ENCODE measurements around the gene TTC23.
A peak's percentile ranks its signal among the peaks of the same experiment; 100 is the strongest.

The TTC23 gene

GRCh38 chr15:99249270-99249841 lies at the start of gene TTC23:
Gene TTC23 (minus strand): TSS chr15:99249581. CDS start chr15:99228712, 20,869 bp downstream.
- TF ChIP-seq CTCF (IDR thresholded peaks at IDR 0.05; ENCODE audit: low read depth, low read length, missing control alignments) = no peak
- no peak for DNase-seq (ENCODE audit: low read depth)
- H3K4me3 ChIP-seq (ENCODE audit: low read depth, low read length) = peak within 1 kb of the TSS; percentile 66

GRCh38 chr15:99296386-99296785 lies 47.0 kb upstream of the TTC23 start:
- H3K4me3 ChIP-seq (ENCODE audit: low read depth, low read length) = no peak overlapping the region
- no peak for TF ChIP-seq CTCF (IDR thresholded peaks at IDR 0.05; ENCODE audit: low read depth, low read length, missing control alignments)
- no peak for DNase-seq (ENCODE audit: low read depth)

GRCh38 chr15:99295840-99296239 lies 46.5 kb upstream of the TTC23 start:
- TF ChIP-seq CTCF (IDR thresholded peaks at IDR 0.05; ENCODE audit: low read depth, low read length, missing control alignments) = no peak
- DNase-seq (ENCODE audit: low read depth) = no peak

GRCh38 chr15:99291643-99292042 lies 42.3 kb upstream of the TTC23 start:
- no peak for TF ChIP-seq CTCF (IDR thresholded peaks at IDR 0.05; ENCODE audit: low read depth, low read length, missing control alignments)
- DNase-seq (ENCODE audit: low read depth) = no peak
- H3K4me3 ChIP-seq (ENCODE audit: low read depth, low read length) = no peak overlapping the region

More at GRCh38 chr15:99295840-99296239, 46.5 kb upstream of the TTC23 start:
- H3K4me3 ChIP-seq (ENCODE audit: low read depth, low read length) = no peak overlapping the region

- H3K4me3 ChIP-seq (ENCODE audit: low read depth, low read length) = no peak overlapping the region
- TF ChIP-seq CTCF (IDR thresholded peaks at IDR 0.05; ENCODE audit: low read depth, low read length, missing control alignments) = no peak
- DNase-seq (ENCODE audit: low read depth) = no peak
Observed at GRCh38 chr15:99283717-99284116, 34.3 kb upstream of the TTC23 start.

GRCh38 chr15:99282586-99282985 lies 33.2 kb upstream of the TTC23 start:
- no peak overlapping the region for H3K4me3 ChIP-seq (ENCODE audit: low read depth, low read length)
- no peak for TF ChIP-seq CTCF (IDR thresholded peaks at IDR 0.05; ENCODE audit: low read depth, low read length, missing control alignments)
- no peak for DNase-seq (ENCODE audit: low read depth)

GRCh38 chr15:99282121-99282520 lies 32.7 kb upstream of the TTC23 start:
- no peak overlapping the region for H3K4me3 ChIP-seq (ENCODE audit: low read depth, low read length)
- DNase-seq (ENCODE audit: low read depth) = peak; percentile 1
- TF ChIP-seq CTCF (IDR thresholded peaks at IDR 0.05; ENCODE audit: low read depth, low read length, missing control alignments) = no peak
